ENCODE measurements around the gene CD40. TPM values are rescaled to one million over a fixed set of nuclear protein-coding genes. Genes with fewer than 3 reads are reported as not detected.

Gene CD40
- total and polyA plus RNA-seq, 2 experiments from 2014 or later, result 2.5 to 2.8 TPM

- Histone ChIP-seq H3K9me3 (ENCODE audit: low read depth) (no peaks in the 10 kb centered on the region), H3K4me2 (ENCODE audit: unreplicated experiment) (no peak overlapping the region), H2AFZ (no peak overlapping the region), H3F3A (ENCODE audit: insufficient read depth) (no peaks in the 10 kb centered on the region), H3K4me1 (ENCODE audit: insufficient read depth) (no peaks in the 10 kb centered on the region), H4K20me1 (ENCODE audit: insufficient read depth) (no peaks in the 10 kb centered on the region), H3K27me3 (replicated peaks; ENCODE audit: insufficient read depth) (peaks cover 29% of the 10 kb centered on the region), H3K9me2 (ENCODE audit: insufficient read depth) (no peaks in the 10 kb centered on the region), H3K4me3 (no peak overlapping the region), H3K27ac (no peak overlapping the region), H3K9ac (no peak overlapping the region), H3K36me3 (ENCODE audit: low read depth) (no peaks in the 10 kb centered on the region), H3K79me2 (ENCODE audit: insufficient read depth) (no peaks in the 10 kb centered on the region)
- in situ Hi-C loops (cut with MboI), result loop anchor here (10.0 to 25.0 kb wide), 2 partner anchors 205 to 298 kb away; no protein-coding TSS in a partner anchor
- TF ChIP-seq EZH2phosphoT487 (IDR thresholded peaks at IDR 0.05; ENCODE audit: insufficient read depth, low read depth) (no peak), EZH2 (IDR thresholded peaks at IDR 0.05; ENCODE audit: insufficient read depth, poor library complexity, severe bottlenecking) (no peak)
- WGBS, 2 experiments (ENCODE audit: low coverage in 1 of 2, low lambda C conversion rate in 2 of 2, missing lambda C conversion rate in 2 of 2), result 31 to 33% methylated on average over 8 of the region's 8 CpGs
- DNase-seq, result no peak
These were observed 21.3 kb downstream of the CD40 start for GRCh38 chr20:46139266-46139889.

- no peak for DNase-seq
- H3K4me1 ChIP-seq (ENCODE audit: insufficient read depth), result no peaks in the 10 kb centered on the region
- no peak overlapping the region for H3K4me3 ChIP-seq
- no peaks in the 10 kb centered on the region for H3K79me2 ChIP-seq (ENCODE audit: insufficient read depth)
- H2AFZ ChIP-seq, result no peak overlapping the region
- H3K9ac ChIP-seq, result no peak overlapping the region
- in situ Hi-C loops (cut with MboI), result loop anchor here (10.0 to 25.0 kb wide), 2 partner anchors 205 to 297 kb away; no protein-coding TSS in a partner anchor
- H3K9me3 ChIP-seq (ENCODE audit: low read depth), result no peaks in the 10 kb centered on the region
- no peaks in the 10 kb centered on the region for H3F3A ChIP-seq (ENCODE audit: insufficient read depth)
- H3K4me2 ChIP-seq (ENCODE audit: unreplicated experiment), result no peak overlapping the region
- H4K20me1 ChIP-seq (ENCODE audit: insufficient read depth), result no peaks in the 10 kb centered on the region
- TF ChIP-seq EZH2 (IDR thresholded peaks at IDR 0.05; ENCODE audit: insufficient read depth, poor library complexity, severe bottlenecking) (no peak), EZH2phosphoT487 (IDR thresholded peaks at IDR 0.05; ENCODE audit: insufficient read depth, low read depth) (no peak)
- H3K36me3 ChIP-seq (ENCODE audit: low read depth), result no peaks in the 10 kb centered on the region
- H3K27me3 ChIP-seq (replicated peaks; ENCODE audit: insufficient read depth), result peaks cover 29% of the 10 kb centered on the region
- no peaks in the 10 kb centered on the region for H3K9me2 ChIP-seq (ENCODE audit: insufficient read depth)
- H3K27ac ChIP-seq, result no peak overlapping the region
- 30 to 43% methylated on average over 3 to 5 of the region's 5 CpGs for WGBS, 2 experiments (ENCODE audit: low coverage in 1 of 2, low lambda C conversion rate in 2 of 2, missing lambda C conversion rate in 2 of 2)
These were observed 21.9 kb downstream of the CD40 start for GRCh38 chr20:46139908-46140482.

GRCh38 chr20:46142124-46142523 is 24.0 kb downstream of the CD40 start:
- Histone ChIP-seq H3K36me3 (ENCODE audit: low read depth) (no peaks in the 10 kb centered on the region), H3K4me2 (ENCODE audit: unreplicated experiment) (no peak overlapping the region), H3K9ac (no peak overlapping the region), H3F3A (ENCODE audit: insufficient read depth) (no peaks in the 10 kb centered on the region), H3K4me3 (no peak overlapping the region), H3K9me2 (ENCODE audit: insufficient read depth) (no peaks in the 10 kb centered on the region), H3K9me3 (ENCODE audit: low read depth) (no peaks in the 10 kb centered on the region), H3K27me3 (replicated peaks; ENCODE audit: insufficient read depth) (peaks cover 29% of the 10 kb centered on the region), H3K27ac (no peak overlapping the region), H3K79me2 (ENCODE audit: insufficient read depth) (no peaks in the 10 kb centered on the region), H2AFZ (no peak overlapping the region), H3K4me1 (ENCODE audit: insufficient read depth) (no peaks in the 10 kb centered on the region), H4K20me1 (ENCODE audit: insufficient read depth) (no peaks in the 10 kb centered on the region)
- no peak for TF ChIP-seq EZH2 (IDR thresholded peaks at IDR 0.05; ENCODE audit: insufficient read depth, poor library complexity, severe bottlenecking)
- TF ChIP-seq EZH2phosphoT487 (IDR thresholded peaks at IDR 0.05; ENCODE audit: insufficient read depth, low read depth), result no peak
- in situ Hi-C loops (cut with MboI), result loop anchor here (25.0 kb wide), 1 partner anchor 295 kb away; no protein-coding TSS in a partner anchor
- WGBS, 2 experiments (ENCODE audit: low coverage in 1 of 2, low lambda C conversion rate in 2 of 2, missing lambda C conversion rate in 2 of 2), result 27 to 29% methylated on average over 5 of the region's 5 CpGs
- DNase-seq, result no peak

DNA sequence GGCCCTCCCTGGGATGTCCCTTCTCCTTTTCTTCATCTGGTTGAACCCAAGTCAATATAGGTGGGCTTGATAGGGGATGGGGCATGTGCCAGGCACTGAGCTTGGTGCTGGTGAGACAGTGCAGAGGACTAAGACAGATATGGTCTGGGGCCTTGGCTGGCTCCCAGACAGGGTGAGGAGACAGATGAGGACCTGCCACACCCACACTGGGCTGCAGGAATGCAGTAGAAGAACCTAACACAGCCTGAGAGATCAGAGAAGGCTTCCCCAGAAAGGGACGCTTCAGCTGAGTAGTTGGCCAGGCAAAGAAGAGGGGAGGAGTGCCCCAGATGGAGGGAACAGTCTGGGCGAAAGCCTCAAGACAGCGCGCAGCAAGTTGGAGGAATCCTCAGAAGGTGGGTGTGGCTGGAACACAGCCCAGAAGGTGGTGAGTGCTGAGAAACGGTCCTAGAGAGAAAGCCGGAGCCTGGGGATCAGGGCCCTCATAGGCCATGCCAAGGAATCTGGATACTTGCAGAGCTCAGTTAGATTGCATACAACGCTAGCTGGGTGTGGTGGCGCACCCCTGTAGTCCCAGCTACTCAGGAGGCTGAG is 26.4 kb downstream of the CD40 start:
- Histone ChIP-seq H2AFZ (no peak overlapping the region), H3K27me3 (replicated peaks; ENCODE audit: insufficient read depth) (peaks cover 29% of the 10 kb centered on the region), H3K9ac (no peak overlapping the region), H3K4me2 (ENCODE audit: unreplicated experiment) (no peak overlapping the region), H3K4me3 (no peak overlapping the region), H4K20me1 (ENCODE audit: insufficient read depth) (no peaks in the 10 kb centered on the region), H3K9me3 (ENCODE audit: low read depth) (no peaks in the 10 kb centered on the region), H3F3A (ENCODE audit: insufficient read depth) (no peaks in the 10 kb centered on the region), H3K79me2 (ENCODE audit: insufficient read depth) (no peaks in the 10 kb centered on the region), H3K27ac (no peak overlapping the region), H3K36me3 (ENCODE audit: low read depth) (no peaks in the 10 kb centered on the region), H3K4me1 (ENCODE audit: insufficient read depth) (no peaks in the 10 kb centered on the region), H3K9me2 (ENCODE audit: insufficient read depth) (no peaks in the 10 kb centered on the region)
- 59 to 73% methylated on average over 8 of the region's 8 CpGs for WGBS, 2 experiments (ENCODE audit: low coverage in 1 of 2, low lambda C conversion rate in 2 of 2, missing lambda C conversion rate in 2 of 2)
- TF ChIP-seq EZH2phosphoT487 (IDR thresholded peaks at IDR 0.05; ENCODE audit: insufficient read depth, low read depth), result no peak
- TF ChIP-seq EZH2 (IDR thresholded peaks at IDR 0.05; ENCODE audit: insufficient read depth, poor library complexity, severe bottlenecking), result no peak
- DNase-seq, result no peak
- in situ Hi-C loops (cut with MboI), result loop anchor here (25.0 kb wide), 1 partner anchor 293 kb away; no protein-coding TSS in a partner anchor

Measured in GM23248 (cell line).